OCI-LY7 (cell line): ENCODE data around the gene SLC39A10. TPM values are rescaled to one million over a fixed set of nuclear protein-coding genes. Genes with fewer than 3 reads are reported as not detected.

Source experiments
- BruUV-seq: library from RNA; stranded (reverse); fragments of 400-500 nt; replicated peaks from 2 replicates; lab custom pipeline; 2021; lab: Mats Ljungman, UMichigan
- CTCF ChIA-PET: fragments of 300-600 bp; sonication (Branson Sonifier 250); formaldehyde crosslinking; loops from one replicate; lab custom pipeline; 2022; ENCODE audit warnings: antibody characterized with exemption; ENCODE audit not compliant: unreplicated experiment; lab: Charles Lee
- POLR2A ChIA-PET: fragments of 300-600 bp; sonication (Branson Sonifier 250); formaldehyde crosslinking; loops from one replicate; lab custom pipeline; 2022; ENCODE audit warnings: antibody characterized with exemption; lab: Charles Lee
- DNase-seq: peaks from one replicate; pipeline ENCODE4 v3.0.0-alpha.2; 2015; ENCODE audit warnings: low spot score
- H2AFZ ChIP-seq: fragments of 200-600 bp; sonication (generic), shearing (Covaris generic); 2 replicates; pipeline ENCODE4 v1.6.1; 2014; ENCODE audit warnings: mild to moderate bottlenecking, antibody characterized with exemption, low read length, moderate library complexity
- H3K27ac ChIP-seq: fragments of 200-600 bp; sonication (generic); 2 replicates; pipeline ENCODE4 v1.5.1; 2014; ENCODE audit warnings: mixed run types, low read depth, mild to moderate bottlenecking, moderate library complexity, low read length, inconsistent platforms; ENCODE audit not compliant: poor library complexity, severe bottlenecking
- H3K36me3 ChIP-seq: fragments of 200-600 bp; sonication (generic); 2 replicates; pipeline ENCODE4 v1.6.1; 2014; ENCODE audit warnings: mild to moderate bottlenecking, antibody characterized with exemption, low read length, moderate library complexity, mixed read lengths; ENCODE audit not compliant: insufficient read depth
- H3K4me1 ChIP-seq: fragments of 200-600 bp; sonication (generic); 2 replicates; pipeline ENCODE4 v1.5.1; 2014; ENCODE audit warnings: mild to moderate bottlenecking, low read length; ENCODE audit not compliant: insufficient read depth, poor library complexity, severe bottlenecking
- H3K4me2 ChIP-seq: fragments of 200-600 bp; sonication (generic); 2 replicates; pipeline ENCODE4 v1.6.1; 2014; ENCODE audit warnings: mild to moderate bottlenecking, low read length
- H3K4me3 ChIP-seq: fragments of 200-600 bp; sonication (generic); 2 replicates; pipeline ENCODE4 v1.5.1; 2014; ENCODE audit warnings: mild to moderate bottlenecking, low read depth, low read length; ENCODE audit not compliant: poor library complexity, severe bottlenecking
- H3K79me2 ChIP-seq: fragments of 200-600 bp; sonication (generic); 2 replicates; pipeline ENCODE4 v1.6.1; 2016; ENCODE audit warnings: low read depth, mild to moderate bottlenecking, low read length, moderate library complexity, mixed read lengths; ENCODE audit not compliant: insufficient read depth
- H3K9me2 ChIP-seq: fragments of 200-600 bp; sonication (generic); 2 replicates; pipeline ENCODE4 v1.6.1; 2016; ENCODE audit warnings: mild to moderate bottlenecking, low read length, mixed read lengths; ENCODE audit not compliant: insufficient read depth
- H3K9me3 ChIP-seq: fragments of 200-600 bp; sonication (generic); 2 replicates; pipeline ENCODE4 v1.6.1; 2014; ENCODE audit warnings: mild to moderate bottlenecking, mixed run types, low read length, mixed read lengths
- H4K20me1 ChIP-seq: fragments of 200-600 bp; sonication (generic); 2 replicates; pipeline ENCODE4 v1.6.1; 2014; ENCODE audit warnings: mild to moderate bottlenecking, antibody characterized with exemption, low read length, moderate library complexity, mixed read lengths; ENCODE audit not compliant: insufficient read depth
- CTCF ChIP-seq: fragments of 200-600 bp; sonication (generic); conservative IDR thresholded peaks from 2 replicates; pipeline ENCODE4 v1.5.1; 2014; ENCODE audit warnings: mild to moderate bottlenecking, antibody characterized with exemption, low read length, moderate library complexity, mixed read lengths
- EZH2phosphoT487 ChIP-seq: fragments of 200-600 bp; sonication (generic); IDR thresholded peaks from 2 replicates; pipeline ENCODE4 v1.6.1; 2018; ENCODE audit warnings: low read depth, borderline replicate concordance, mild to moderate bottlenecking, mixed run types, antibody characterized with exemption, low read length, moderate library complexity, mixed read lengths
- intact Hi-C: fragments of 100-400 bp; cut with micrococcal nuclease; formaldehyde crosslinking; loops from one replicate; pipeline ENCODE4 v1.10.0; 2022; ENCODE audit not compliant: unreplicated experiment
- total RNA-seq, 2 experiments: library from RNA; depleted of rRNA in 1 of 2; stranded (reverse); fragments of >200 nt in 1 of 2; shearing (Covaris generic) in 1 of 2; gene quantifications; 2 replicates each; pipeline ENCODE4 v1.2.3, GENCODE V29; 2014 to 2022

SLC39A10 gene
- total RNA-seq, 2 experiments from 2014 or later: 14.7 to 31.9 TPM

GRCh38 chr2:195722075-195722474, 65.0 kb downstream of the SLC39A10 start:
- intact Hi-C loops: no loop called here
- no peak overlapping the region for H3K4me3 ChIP-seq
- H3K4me1 ChIP-seq: no peaks in the 10 kb centered on the region
- no TSS peak for BruUV-seq
- H2AFZ ChIP-seq: no peak overlapping the region
- POLR2A ChIA-PET: interaction anchor here (0.5 to 0.9 kb wide), 2 partner anchors 21 to 71 kb away, joined by 3 to 4 read pairs; no protein-coding TSS in a partner anchor
- H3K36me3 ChIP-seq: 0 out of 2 replicates have a peak, but pooled peaks cover 9% of the 10 kb centered on the region
- CTCF ChIA-PET: no interaction called here
- H3K79me2 ChIP-seq: no peaks in the 10 kb centered on the region
- H3K9me2 ChIP-seq: no peaks in the 10 kb centered on the region
- DNase-seq: no peak
- H4K20me1 ChIP-seq: no peaks in the 10 kb centered on the region
- no peak overlapping the region for H3K27ac ChIP-seq
- H3K4me2 ChIP-seq: no peak overlapping the region
- TF ChIP-seq CTCF: no peak
- H3K9me3 ChIP-seq: no peaks in the 10 kb centered on the region

- H2AFZ ChIP-seq: no peak overlapping the region
- no peaks in the 10 kb centered on the region for H3K4me1 ChIP-seq
- intact Hi-C loops: no loop called here
- H3K9me3 ChIP-seq: no peaks in the 10 kb centered on the region
- no peak for DNase-seq
- H3K4me2 ChIP-seq: no peak overlapping the region
- no peaks in the 10 kb centered on the region for H3K9me2 ChIP-seq
- 0 out of 2 replicates have a peak, but pooled peaks cover 5% of the 10 kb centered on the region for H3K36me3 ChIP-seq
- no peaks in the 10 kb centered on the region for H3K79me2 ChIP-seq
- POLR2A ChIA-PET: interaction anchor here (0.7 to 1.2 kb wide), 3 partner anchors 12 to 258 kb away, joined by 3 to 9 read pairs (median 4); no protein-coding TSS in a partner anchor
- H3K4me3 ChIP-seq: no peak overlapping the region
- CTCF ChIA-PET: no interaction called here
- TF ChIP-seq CTCF (no peak), EZH2phosphoT487 (no peak)
- no peaks in the 10 kb centered on the region for H4K20me1 ChIP-seq
- H3K27ac ChIP-seq: no peak overlapping the region
- BruUV-seq: no TSS peak
Observed at GRCh38 chr2:195727106-195727505, 70.1 kb downstream of the SLC39A10 start.

GRCh38 chr2:195730912-195731311, 73.9 kb downstream of the SLC39A10 start:
- BruUV-seq: no TSS peak
- no peaks in the 10 kb centered on the region for H4K20me1 ChIP-seq
- CTCF ChIA-PET: no interaction called here
- intact Hi-C loops: no loop called here
- no peak for TF ChIP-seq EZH2phosphoT487
- no peak for TF ChIP-seq CTCF
- H3K27ac ChIP-seq: no peak overlapping the region
- H3K9me3 ChIP-seq: no peaks in the 10 kb centered on the region
- no peak overlapping the region for H3K4me2 ChIP-seq
- no peaks in the 10 kb centered on the region for H3K79me2 ChIP-seq
- H3K9me2 ChIP-seq: no peaks in the 10 kb centered on the region
- H2AFZ ChIP-seq: no peak overlapping the region
- no peak overlapping the region for H3K4me3 ChIP-seq
- no peak for DNase-seq
- no peaks in the 10 kb centered on the region for H3K4me1 ChIP-seq
- POLR2A ChIA-PET: interaction anchor here (0.7 to 1.0 kb wide), 3 partner anchors 19 to 79 kb away, joined by 3 to 4 read pairs (median 3); no protein-coding TSS in a partner anchor
- H3K36me3 ChIP-seq: no peaks in the 10 kb centered on the region
